Right lobe of liver (tissue), 6 donors: ENCODE results near the gene MUC7. TPM values are rescaled to one million over a fixed set of nuclear protein-coding genes. Genes with fewer than 3 reads are reported as not detected.

Source experiments
- ATAC-seq, 4 donors: fragments of 200-7000 bp; cut with Tn5 transposase; one replicate each; pipeline ENCODE4 v1.9.1; 2020; ENCODE audit warnings: mild to moderate bottlenecking in 4 of 4, moderate library complexity in 4 of 4
- DNase-seq, 3 donors: peaks; one replicate each; pipeline ENCODE4 v3.0.0-alpha.2; 2020
- H3K27ac ChIP-seq, 3 donors: fragments of 200-600 bp; one replicate each; pipeline ENCODE4 v1.8.0; 2022
- H3K27me3 ChIP-seq, 2 donors: fragments of 200-600 bp; one replicate each; pipeline ENCODE4 v1.8.0; 2022
- H3K36me3 ChIP-seq, 4 donors: fragments of 200-600 bp; sonication (generic) in 1 of 4; one replicate each; pipeline versions ENCODE4 v1.5.1 to v1.8.0; 2017 to 2022; ENCODE audit warnings: control low read depth in 1 of 4
- H3K4me1 ChIP-seq, 4 donors: fragments of 200-600 bp; sonication (generic) in 1 of 4; one replicate each; pipeline versions ENCODE4 v1.5.1 to v1.8.0; 2017 to 2022; ENCODE audit warnings: control low read depth in 1 of 4
- H3K4me3 ChIP-seq, 3 donors: fragments of 200-600 bp; one replicate each; pipeline ENCODE4 v1.8.0; 2022
- H3K9me3 ChIP-seq, 4 donors: fragments of 200-600 bp; sonication (generic) in 1 of 4; one replicate each; pipeline versions ENCODE4 v1.5.1 to v1.8.0; 2017 to 2022; ENCODE audit warnings: control low read depth in 1 of 4
- POLR2A ChIP-seq: fragments of 450-650 bp; IDR thresholded peaks from one replicate; pipeline ENCODE4 v1.6.1; 2017; ENCODE audit warnings: antibody characterized with exemption, mild to moderate bottlenecking
- WGBS: methylation state at CpG from one replicate; pipeline ENCODE4 v1.1.6; 2018; ENCODE audit warnings: low coverage, low lambda C conversion rate; ENCODE audit not compliant: insufficient coverage; ENCODE audit errors: missing lambda C conversion rate; 5-methylcytosine and 5-hydroxymethylcytosine counted together
- intact Hi-C, 2 donors: fragments of 100-400 bp; cut with DNase I; formaldehyde crosslinking; loops; one replicate each; pipeline versions ENCODE4 v1.11.2 to v1.14.1; 2022
- total RNA-seq, 6 experiments: library from RNA; depleted of rRNA in 2 of 6; stranded (reverse); fragments of >200 nt in 2 of 6; fragmentation: NEBNext Ultra II Directional in 3 of 6; extraction: Animal tissue kit (Norgen Biotek cat#: 25700) in 3 of 6; gene quantifications; one replicate each; pipeline versions ENCODE4 v1.1.0 to v1.2.4, GENCODE V29; 2016 to 2023
- TF ChIP-seq, protein P1 (sequence below), 4 donors: fragments of 200-600 bp in 3 of 4; fragments of 450-650 bp in 1 of 4; IDR thresholded peaks; one replicate each; pipeline versions ENCODE4 v1.5.1 to v1.8.0; 2016 to 2022; ENCODE audit warnings: antibody characterized with exemption in 4 of 4, mild to moderate bottlenecking in 2 of 4
- donor health status: DM: no; HTN: yes; CAD: no.
- donor health status: DM: no; HTN: no; CAD: no.
- donor health status: DM: no; HTN: no; CAD: no.
- donor health status: DM: no; HTN: yes; CAD: no.
- donor health status: DM: no; HTN: yes; CAD: no.

Gene MUC7
- total RNA-seq, 6 experiments from 2014 or later: not detected

DNA sequence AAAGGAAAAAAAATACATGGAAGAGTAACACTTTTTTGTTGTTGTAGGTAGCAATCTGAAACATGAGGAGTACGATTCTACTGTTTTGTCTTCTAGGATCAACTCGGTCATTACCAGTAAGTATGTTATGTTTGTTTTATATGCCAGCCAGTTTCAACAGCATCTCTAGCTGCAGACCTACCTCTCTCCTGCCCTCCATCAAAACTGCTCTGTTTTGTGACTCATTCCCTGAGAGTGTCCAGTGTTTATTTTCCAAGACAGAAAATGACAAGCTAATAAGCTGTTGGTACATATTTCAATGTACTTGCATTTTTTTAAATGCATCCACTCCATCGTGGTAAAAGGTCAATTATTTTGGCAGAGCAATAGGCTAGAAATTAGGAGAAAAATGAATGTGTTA lies 46.7 kb downstream of the MUC7 start:
- intact Hi-C loops: no loop called here
- H3K9me3 ChIP-seq: no peaks in the 10 kb centered on the region
- WGBS: 44% methylated on average over 3 of the region's 3 CpGs
- H3K27ac ChIP-seq: no peak overlapping the region
- no peak for TF ChIP-seq POLR2A
- TF ChIP-seq, protein P1, sequence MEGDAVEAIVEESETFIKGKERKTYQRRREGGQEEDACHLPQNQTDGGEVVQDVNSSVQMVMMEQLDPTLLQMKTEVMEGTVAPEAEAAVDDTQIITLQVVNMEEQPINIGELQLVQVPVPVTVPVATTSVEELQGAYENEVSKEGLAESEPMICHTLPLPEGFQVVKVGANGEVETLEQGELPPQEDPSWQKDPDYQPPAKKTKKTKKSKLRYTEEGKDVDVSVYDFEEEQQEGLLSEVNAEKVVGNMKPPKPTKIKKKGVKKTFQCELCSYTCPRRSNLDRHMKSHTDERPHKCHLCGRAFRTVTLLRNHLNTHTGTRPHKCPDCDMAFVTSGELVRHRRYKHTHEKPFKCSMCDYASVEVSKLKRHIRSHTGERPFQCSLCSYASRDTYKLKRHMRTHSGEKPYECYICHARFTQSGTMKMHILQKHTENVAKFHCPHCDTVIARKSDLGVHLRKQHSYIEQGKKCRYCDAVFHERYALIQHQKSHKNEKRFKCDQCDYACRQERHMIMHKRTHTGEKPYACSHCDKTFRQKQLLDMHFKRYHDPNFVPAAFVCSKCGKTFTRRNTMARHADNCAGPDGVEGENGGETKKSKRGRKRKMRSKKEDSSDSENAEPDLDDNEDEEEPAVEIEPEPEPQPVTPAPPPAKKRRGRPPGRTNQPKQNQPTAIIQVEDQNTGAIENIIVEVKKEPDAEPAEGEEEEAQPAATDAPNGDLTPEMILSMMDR (IDR thresholded peaks at IDR 0.05): no peak
- H3K4me3 ChIP-seq: no peak overlapping the region
- H3K36me3 ChIP-seq: no peaks in the 10 kb centered on the region
- no peaks in the 10 kb centered on the region for H3K27me3 ChIP-seq
- H3K4me1 ChIP-seq: no peaks in the 10 kb centered on the region
- no peak for ATAC-seq
- no peak for DNase-seq

DNA sequence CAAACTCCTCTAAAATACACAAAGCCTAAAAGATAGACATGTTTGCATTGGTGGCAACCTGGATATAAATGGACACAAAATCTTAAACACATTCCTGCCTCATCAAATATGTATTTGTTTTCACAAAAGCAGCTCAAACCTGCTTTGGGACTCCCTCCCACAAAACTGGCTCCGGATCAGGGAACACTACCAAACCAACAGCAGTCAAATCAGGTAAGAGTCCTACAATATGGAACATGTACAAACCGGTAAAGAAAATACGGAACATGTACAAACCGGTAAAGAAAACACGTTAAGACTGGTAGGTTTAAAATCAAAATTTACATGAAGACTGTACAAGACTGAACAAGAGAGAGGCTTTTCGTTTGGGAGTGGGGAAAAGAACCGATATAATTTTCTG lies 50.6 kb downstream of the MUC7 start:
- 67% methylated on average over 7 of the region's 7 CpGs for WGBS
- Histone ChIP-seq H3K36me3 (no peaks in the 10 kb centered on the region), H3K4me3 (no peak overlapping the region), H3K4me1 (no peaks in the 10 kb centered on the region), H3K27ac (no peak overlapping the region), H3K27me3 (no peaks in the 10 kb centered on the region), H3K9me3 (no peaks in the 10 kb centered on the region)
- TF ChIP-seq, protein P1 (IDR thresholded peaks at IDR 0.05): no peak
- no peak for TF ChIP-seq POLR2A
- intact Hi-C loops: no loop called here
- no peak for ATAC-seq
- DNase-seq: no peak

DNA sequence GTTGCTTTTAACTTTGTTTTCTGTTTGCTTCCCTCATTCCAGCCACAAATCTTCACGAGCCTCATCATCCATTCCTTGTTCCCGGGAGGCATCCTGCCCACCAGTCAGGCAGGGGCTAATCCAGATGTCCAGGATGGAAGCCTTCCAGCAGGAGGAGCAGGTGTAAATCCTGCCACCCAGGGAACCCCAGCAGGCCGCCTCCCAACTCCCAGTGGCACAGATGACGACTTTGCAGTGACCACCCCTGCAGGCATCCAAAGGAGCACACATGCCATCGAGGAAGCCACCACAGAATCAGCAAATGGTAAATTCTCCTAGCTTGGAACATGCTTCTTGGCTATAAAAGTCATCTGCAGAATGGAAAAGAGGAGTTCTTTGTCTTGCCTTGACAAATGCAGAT lies 59.0 kb downstream of the MUC7 start:
- Histone ChIP-seq H3K4me3 (no peak overlapping the region), H3K36me3 (no peaks in the 10 kb centered on the region), H3K9me3 (no peaks in the 10 kb centered on the region), H3K4me1 (no peaks in the 10 kb centered on the region), H3K27me3 (no peaks in the 10 kb centered on the region), H3K27ac (no peak overlapping the region)
- DNase-seq (no peak), ATAC-seq (no peak)
- TF ChIP-seq, protein P1 (IDR thresholded peaks at IDR 0.05): no peak
- TF ChIP-seq POLR2A: no peak
- intact Hi-C loops: no loop called here
- 57% methylated on average over 3 of the region's 5 CpGs for WGBS

DNA sequence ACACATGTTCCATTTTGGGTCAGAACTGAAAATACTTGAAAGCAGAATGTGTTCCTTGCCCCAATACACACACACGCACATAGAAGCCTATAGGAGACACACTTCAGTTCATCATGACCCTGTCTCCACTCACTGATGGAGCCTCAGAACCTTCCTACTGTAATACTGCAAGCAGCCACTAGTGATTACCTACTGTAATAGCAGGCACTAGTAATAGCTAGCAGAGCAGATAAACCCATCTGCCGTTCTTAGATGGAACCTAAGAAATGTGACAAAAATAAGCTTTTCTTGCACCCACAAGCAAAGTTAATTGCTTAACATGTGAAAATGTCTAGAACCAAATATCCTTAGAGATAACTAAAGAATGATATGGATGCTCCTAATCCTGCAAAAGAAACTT lies 60.0 kb downstream of the MUC7 start:
- ATAC-seq (no peak), DNase-seq (no peak)
- H3K9me3 ChIP-seq: no peaks in the 10 kb centered on the region
- H3K4me3 ChIP-seq: no peak overlapping the region
- 38% methylated on average over 2 of the region's 2 CpGs for WGBS
- H3K4me1 ChIP-seq: no peaks in the 10 kb centered on the region
- TF ChIP-seq, protein P1 (IDR thresholded peaks at IDR 0.05): no peak
- no peak for TF ChIP-seq POLR2A
- H3K27ac ChIP-seq: no peak overlapping the region
- intact Hi-C loops: no loop called here
- no peaks in the 10 kb centered on the region for H3K36me3 ChIP-seq
- H3K27me3 ChIP-seq: no peaks in the 10 kb centered on the region

Other genes with a start within 250 kb of the MUC7 start
- not detected for gene FDCSP, start 246.1 kb upstream of the MUC7 start, total RNA-seq
- gene CSN3, start 229.6 kb upstream of the MUC7 start, total RNA-seq: not detected
- not detected for gene CABS1, start 137.2 kb upstream of the MUC7 start, total RNA-seq
- not detected for gene SMR3A, start 111.4 kb upstream of the MUC7 start, total RNA-seq
- gene SMR3B, start 89.1 kb upstream of the MUC7 start, total RNA-seq: not detected
- gene OPRPN, start 74.3 kb upstream of the MUC7 start, total RNA-seq: 1 to 10 TPM in 1 of 6 experiments, under 1 TPM in 2, not detected in 3; 0.48 to 1.3 (median 0.53) TPM
- not detected for gene AMTN, start 46.4 kb downstream of the MUC7 start, total RNA-seq
- gene AMBN, start 120.1 kb downstream of the MUC7 start, total RNA-seq: not detected
- gene ENAM, start 156.5 kb downstream of the MUC7 start, total RNA-seq: under 1 TPM; 0.07 to 0.86 (median 0.62) TPM
- 10 to 100 TPM in 3 of 6 experiments, 1 to 10 TPM in 3; 3.9 to 39.7 (median 9.3) TPM for gene JCHAIN, start 194.3 kb downstream of the MUC7 start, total RNA-seq
- 10 to 100 TPM; 10.2 to 22.3 (median 14.0) TPM for gene UTP3, start 216.3 kb downstream of the MUC7 start, total RNA-seq
- 10 to 100 TPM; 24.1 to 58.3 (median 30.3) TPM for gene RUFY3, start 249.8 kb downstream of the MUC7 start, total RNA-seq